Measurements from ENCODE around the gene CERS6. TPM values are rescaled to one million over a fixed set of nuclear protein-coding genes. Genes with fewer than 3 reads are reported as not detected.

Gene CERS6
- polyA plus RNA-seq, 3 donors, result 7.6 to 17.7 (median 15.6) TPM

DNA sequence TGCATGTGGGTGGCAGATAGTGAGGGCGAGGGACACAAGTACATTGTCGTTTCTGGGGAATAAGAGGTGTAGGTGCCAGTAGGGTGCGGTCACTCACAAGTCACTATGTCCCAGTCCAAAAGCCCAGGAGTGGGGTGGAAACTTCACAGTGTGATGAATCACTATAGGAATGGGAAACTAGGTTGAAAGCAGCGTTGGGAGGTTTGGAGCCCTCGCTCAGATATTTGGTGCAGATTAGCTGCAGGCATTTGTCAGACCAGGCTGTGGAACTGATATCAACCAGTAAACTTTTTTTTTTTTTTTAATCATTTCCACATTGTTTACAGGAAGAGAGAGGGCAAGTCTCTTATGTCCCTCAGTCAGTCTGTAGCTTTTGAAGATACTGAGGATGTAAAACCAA, 121.8 kb downstream of the CERS6 start:
- Histone ChIP-seq H3K27me3 (ENCODE audit: control insufficient read depth in 2 of 2, insufficient read depth in 2 of 2, low read length in 2 of 2) (no peaks in the 10 kb centered on the region), H3K9ac (ENCODE audit: insufficient read depth, low read length, poor library complexity, severe bottlenecking) (no peak overlapping the region), H3K27ac (ENCODE audit: low read depth in 1 of 2, low read length in 2 of 2) (no peak overlapping the region), H2AFZ (ENCODE audit: insufficient read depth, low read depth, low read length, poor library complexity, severe bottlenecking) (no peak overlapping the region), H3K79me2 (ENCODE audit: insufficient read depth, low read length) (peaks cover 88% of the 10 kb centered on the region), H3K36me3 (replicated peaks in 1 of 2; ENCODE audit: control insufficient read depth in 1 of 2, insufficient read depth in 2 of 2, low read length in 2 of 2) (peaks cover 0 to 9% of the 10 kb centered on the region in 2 donors), H3K4me1 (ENCODE audit: control insufficient read depth in 1 of 2, insufficient read depth in 2 of 2, low read length in 2 of 2) (no peaks in the 10 kb centered on the region), H3K4me2 (replicated peaks; ENCODE audit: extremely low read depth, low read length, poor library complexity, severe bottlenecking) (no peak overlapping the region), H3K9me3 (replicated peaks in 1 of 2; ENCODE audit: control insufficient read depth in 1 of 2, insufficient read depth in 1 of 2, low read length in 2 of 2) (peaks cover 5 to 6% of the 10 kb centered on the region in 2 donors), H4K20me1 (ENCODE audit: insufficient read depth, low read length) (peaks cover 34% of the 10 kb centered on the region), H3K4me3 (replicated peaks in 1 of 3; ENCODE audit: low read depth in 2 of 3, low read length in 3 of 3) (no peak overlapping the region)
- WGBS (ENCODE audit: insufficient coverage), result 95% methylated on average over 3 of the region's 5 CpGs
- Mint-ChIP-seq H3K4me1 (peaks cover 21% of the 10 kb centered on the region), H3K36me3 (peaks cover 18 to 23% of the 10 kb centered on the region in 2 donors), H3K27ac (peak overlapping the region in 1 of 7 donors; percentile 38), H3K27me3 (ENCODE audit: low read depth in 3 of 3) (peaks cover 0 to 1% (median 0%) of the 10 kb centered on the region in 3 donors), H3K4me3 (no peak overlapping the region), H3K9me3 (peaks cover 0 to 8% (median 6%) of the 10 kb centered on the region in 7 donors)
- TF ChIP-seq, protein P1, sequence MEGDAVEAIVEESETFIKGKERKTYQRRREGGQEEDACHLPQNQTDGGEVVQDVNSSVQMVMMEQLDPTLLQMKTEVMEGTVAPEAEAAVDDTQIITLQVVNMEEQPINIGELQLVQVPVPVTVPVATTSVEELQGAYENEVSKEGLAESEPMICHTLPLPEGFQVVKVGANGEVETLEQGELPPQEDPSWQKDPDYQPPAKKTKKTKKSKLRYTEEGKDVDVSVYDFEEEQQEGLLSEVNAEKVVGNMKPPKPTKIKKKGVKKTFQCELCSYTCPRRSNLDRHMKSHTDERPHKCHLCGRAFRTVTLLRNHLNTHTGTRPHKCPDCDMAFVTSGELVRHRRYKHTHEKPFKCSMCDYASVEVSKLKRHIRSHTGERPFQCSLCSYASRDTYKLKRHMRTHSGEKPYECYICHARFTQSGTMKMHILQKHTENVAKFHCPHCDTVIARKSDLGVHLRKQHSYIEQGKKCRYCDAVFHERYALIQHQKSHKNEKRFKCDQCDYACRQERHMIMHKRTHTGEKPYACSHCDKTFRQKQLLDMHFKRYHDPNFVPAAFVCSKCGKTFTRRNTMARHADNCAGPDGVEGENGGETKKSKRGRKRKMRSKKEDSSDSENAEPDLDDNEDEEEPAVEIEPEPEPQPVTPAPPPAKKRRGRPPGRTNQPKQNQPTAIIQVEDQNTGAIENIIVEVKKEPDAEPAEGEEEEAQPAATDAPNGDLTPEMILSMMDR (IDR thresholded peaks at IDR 0.05), result no peak
- DNase-seq, result no peak
- intact Hi-C loops (cut with micrococcal nuclease), result no loop called here

DNA sequence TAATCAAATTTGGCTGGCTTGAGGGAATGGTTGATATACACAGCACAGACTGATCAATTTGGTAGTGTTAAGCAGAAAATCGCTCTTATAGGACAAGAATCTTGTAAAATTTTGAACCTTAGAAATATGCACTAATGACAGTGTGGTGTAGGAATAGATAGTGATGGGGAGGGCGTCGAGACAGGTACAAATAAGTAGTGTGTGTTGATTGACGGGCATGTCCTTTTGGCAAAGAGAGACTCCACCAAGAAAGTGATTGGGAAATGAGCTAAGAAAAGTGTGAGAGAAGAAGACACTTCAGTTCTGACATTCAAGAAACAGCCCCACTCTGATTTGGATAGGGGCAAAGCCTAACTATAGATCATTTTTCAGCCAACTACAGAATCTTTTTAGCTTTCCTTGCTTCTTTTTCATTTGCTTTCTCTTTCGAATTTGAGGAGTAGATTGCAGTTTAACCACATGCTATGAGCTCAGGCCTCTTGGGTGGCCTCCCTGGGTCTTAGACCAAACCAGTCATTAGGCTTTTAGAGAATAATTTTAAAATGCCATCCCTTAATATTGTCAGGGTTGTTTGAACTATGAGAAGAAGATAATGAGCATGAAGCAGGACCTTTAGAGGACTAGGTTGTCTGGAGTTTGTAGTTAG, 127.1 kb downstream of the CERS6 start:
- Histone ChIP-seq H3K4me3 (replicated peaks in 1 of 3; ENCODE audit: low read depth in 2 of 3, low read length in 3 of 3) (no peak overlapping the region), H3K27me3 (ENCODE audit: control insufficient read depth in 2 of 2, insufficient read depth in 2 of 2, low read length in 2 of 2) (no peaks in the 10 kb centered on the region), H2AFZ (ENCODE audit: insufficient read depth, low read depth, low read length, poor library complexity, severe bottlenecking) (no peak overlapping the region), H3K4me2 (replicated peaks; ENCODE audit: extremely low read depth, low read length, poor library complexity, severe bottlenecking) (no peak overlapping the region), H3K4me1 (ENCODE audit: control insufficient read depth in 1 of 2, insufficient read depth in 2 of 2, low read length in 2 of 2) (peaks cover 7% of the 10 kb centered on the region in 2 donors), H3K9me3 (replicated peaks in 1 of 2; ENCODE audit: control insufficient read depth in 1 of 2, insufficient read depth in 1 of 2, low read length in 2 of 2) (no peaks in the 10 kb centered on the region), H3K36me3 (replicated peaks in 1 of 2; ENCODE audit: control insufficient read depth in 1 of 2, insufficient read depth in 2 of 2, low read length in 2 of 2) (peaks cover 0 to 9% of the 10 kb centered on the region in 2 donors), H3K9ac (ENCODE audit: insufficient read depth, low read length, poor library complexity, severe bottlenecking) (no peak overlapping the region), H4K20me1 (ENCODE audit: insufficient read depth, low read length) (peaks cover 12% of the 10 kb centered on the region), H3K79me2 (ENCODE audit: insufficient read depth, low read length) (peaks cover 76% of the 10 kb centered on the region), H3K27ac (ENCODE audit: low read depth in 1 of 2, low read length in 2 of 2) (peak overlapping the region in 1 of 2 donors; percentile 24)
- no peak overlapping the region for H3K4me3 Mint-ChIP-seq
- H3K27ac Mint-ChIP-seq, result peak overlapping the region in 5 of 7 donors; percentile 26 to 83 (median 57)
- intact Hi-C loops (cut with micrococcal nuclease), result no loop called here
- no peak for DNase-seq
- peaks cover 19 to 26% of the 10 kb centered on the region in 2 donors for H3K36me3 Mint-ChIP-seq
- peaks cover 0 to 1% (median 0%) of the 10 kb centered on the region in 3 donors for H3K27me3 Mint-ChIP-seq (ENCODE audit: low read depth in 3 of 3)
- peaks cover 33% of the 10 kb centered on the region for H3K4me1 Mint-ChIP-seq
- TF ChIP-seq, protein P1 (IDR thresholded peaks at IDR 0.05), result no peak
- WGBS (ENCODE audit: insufficient coverage), result 97% methylated on average over 3 of the region's 5 CpGs
- peaks cover 0 to 8% (median 0%) of the 10 kb centered on the region in 7 donors for H3K9me3 Mint-ChIP-seq
